AG10803 (cell line): ENCODE measurements around the gene TACR2.

Experiments
- DNase-seq: peaks from one replicate; pipeline ENCODE4 v3.0.0; 2010; ENCODE audit warnings: low read depth
- H3K4me3 ChIP-seq: 2 replicates; pipeline ENCODE4 v1.5.1; 2011; ENCODE audit warnings: mild to moderate bottlenecking, low read length, control low read depth
- CTCF ChIP-seq: conservative IDR thresholded peaks from 2 replicates; pipeline ENCODE4 v1.5.1; 2011; ENCODE audit warnings: mild to moderate bottlenecking, low read length, control low read depth, inconsistent platforms

TACR2 gene

GRCh38 chr10:69364232-69364940 is 52.3 kb downstream of the TACR2 start:
- no peak for DNase-seq
- H3K4me3 ChIP-seq = no peak overlapping the region
- TF ChIP-seq CTCF = no peak

- H3K4me3 ChIP-seq = no peak overlapping the region
- DNase-seq = no peak
- TF ChIP-seq CTCF = no peak
These were observed 53.1 kb downstream of the TACR2 start for GRCh38 chr10:69363666-69364065.

- TF ChIP-seq CTCF = no peak
- no peak overlapping the region for H3K4me3 ChIP-seq
- DNase-seq = peak; percentile 52
These were observed 54.2 kb downstream of the TACR2 start for GRCh38 chr10:69362471-69362954.

GRCh38 chr10:69361303-69361614 is 55.5 kb downstream of the TACR2 start:
- DNase-seq = no peak
- H3K4me3 ChIP-seq = no peak overlapping the region
- no peak for TF ChIP-seq CTCF

- no peak overlapping the region for H3K4me3 ChIP-seq
- no peak for TF ChIP-seq CTCF
- peak; percentile 84 for DNase-seq
These were observed 56.0 kb downstream of the TACR2 start for GRCh38 chr10:69360485-69361302.

GRCh38 chr10:69359594-69359993 is 57.1 kb downstream of the TACR2 start:
- no peak overlapping the region for H3K4me3 ChIP-seq
- TF ChIP-seq CTCF = no peak
- no peak for DNase-seq

- no peak for TF ChIP-seq CTCF
- DNase-seq = no peak
- no peak overlapping the region for H3K4me3 ChIP-seq
These were observed 57.6 kb downstream of the TACR2 start for GRCh38 chr10:69359148-69359547.
